Right cardiac atrium (tissue), 5 donors: Measurements from ENCODE around the gene TSPAN3. TPM values are rescaled to one million over a fixed set of nuclear protein-coding genes. Genes with fewer than 3 reads are reported as not detected.

ENCODE experiments used
- ATAC-seq, 2 donors: fragments of 200-7000 bp; cut with Tn5 transposase; one replicate each; pipeline versions ENCODE4 v1.8.0 to v1.9.1; 2020; ENCODE audit warnings: moderate library complexity in 2 of 2, mild to moderate bottlenecking in 1 of 2
- DNase-seq, 3 donors: peaks; one replicate each; pipeline ENCODE4 v3.0.0-alpha.2; 2020
- H3K27ac ChIP-seq: one replicate; pipeline ENCODE4 v1.5.1; 2013; ENCODE audit warnings: mild to moderate bottlenecking, low read length, control low read depth, moderate library complexity
- H3K27me3 ChIP-seq: one replicate; pipeline ENCODE4 v1.6.1; 2013; ENCODE audit not compliant: control insufficient read depth, insufficient read depth
- H3K4me1 ChIP-seq: one replicate; pipeline ENCODE4 v1.6.1; 2013; ENCODE audit warnings: low read length; ENCODE audit not compliant: control insufficient read depth, insufficient read depth
- H3K4me3 ChIP-seq: one replicate; pipeline ENCODE4 v1.5.1; 2013; ENCODE audit warnings: low read length, control low read depth
- H3K9me3 ChIP-seq: one replicate; pipeline ENCODE4 v1.6.1; 2013; ENCODE audit warnings: low read length; ENCODE audit not compliant: control insufficient read depth
- WGBS: extraction: QIAGEN DNeasy Blood & Tissue Kit; methylation state at CpG from one replicate; pipeline ENCODE4 v1.1.7; 2013; 5-methylcytosine and 5-hydroxymethylcytosine counted together
- intact Hi-C, 4 donors: fragments of 100-400 bp; cut with DNase I; formaldehyde crosslinking; loops; one replicate each; pipeline versions ENCODE4 v1.11.0 to v1.14.0; 2022 to 2023
- polyA plus RNA-seq: library from polyadenylated mRNA; stranded (reverse); fragments of 200-250 nt; gene quantifications from one replicate; pipeline ENCODE4 v1.2.3, GENCODE V29; 2013
- total RNA-seq, 4 donors: library from RNA; stranded (reverse); fragmentation: NEBNext Ultra II Directional; extraction: Animal tissue kit (Norgen Biotek cat#: 25700); gene quantifications; one replicate each; pipeline ENCODE4 v1.2.1, GENCODE V29; 2021
- donor health status: healthy with polysubstance abuse.
- donor health status: DM: no; HTN: yes; CAD: no.
- donor health status: DM: no; HTN: no; CAD: no.
- donor health status: DM: no; HTN: yes; CAD: no; lungs with severe emphysema.
- donor health status: DM: yes; HTN: yes; CAD: no.

The TSPAN3 gene
- total and polyA plus RNA-seq, 5 donors: 124 to 135 (median 128) TPM

GRCh38 chr15:77068633-77069032 lies 2.3 kb downstream of the TSPAN3 start:
- DNase-seq (no peak), ATAC-seq (no peak)
- H3K27me3 ChIP-seq: no peaks in the 10 kb centered on the region
- 94% methylated on average over 7 of the region's 7 CpGs for WGBS
- H3K4me3 ChIP-seq: no peak overlapping the region
- peaks cover 4% of the 10 kb centered on the region for H3K4me1 ChIP-seq
- no peaks in the 10 kb centered on the region for H3K9me3 ChIP-seq
- H3K27ac ChIP-seq: no peak overlapping the region
- intact Hi-C loops: no loop called here

GRCh38 chr15:77067691-77068367 lies 3.1 kb downstream of the TSPAN3 start:
- no peak overlapping the region for H3K27ac ChIP-seq
- ATAC-seq (no peak), DNase-seq (no peak)
- intact Hi-C loops: no loop called here
- no peaks in the 10 kb centered on the region for H3K9me3 ChIP-seq
- WGBS: 57% methylated on average over 3 of the region's 3 CpGs
- H3K4me1 ChIP-seq: peaks cover 4% of the 10 kb centered on the region
- H3K4me3 ChIP-seq: no peak overlapping the region
- no peaks in the 10 kb centered on the region for H3K27me3 ChIP-seq

GRCh38 chr15:77066971-77067690 lies 3.8 kb downstream of the TSPAN3 start:
- H3K4me1 ChIP-seq: peaks cover 4% of the 10 kb centered on the region
- 70% methylated on average over 3 of the region's 3 CpGs for WGBS
- DNase-seq (no peak), ATAC-seq (no peak)
- no peaks in the 10 kb centered on the region for H3K27me3 ChIP-seq
- no peak overlapping the region for H3K27ac ChIP-seq
- H3K9me3 ChIP-seq: no peaks in the 10 kb centered on the region
- intact Hi-C loops: no loop called here
- H3K4me3 ChIP-seq: no peak overlapping the region

- DNase-seq (no peak), ATAC-seq (no peak)
- no peaks in the 10 kb centered on the region for H3K9me3 ChIP-seq
- H3K4me1 ChIP-seq: peaks cover 10% of the 10 kb centered on the region
- H3K27ac ChIP-seq: no peak overlapping the region
- no peaks in the 10 kb centered on the region for H3K27me3 ChIP-seq
- intact Hi-C loops: no loop called here
- H3K4me3 ChIP-seq: no peak overlapping the region
- WGBS: 69% methylated on average over 6 of the region's 6 CpGs
Measured at GRCh38 chr15:77064539-77065308, 6.2 kb downstream of the TSPAN3 start.

- no peak for DNase-seq
- 87% methylated on average over 2 of the region's 2 CpGs for WGBS
- H3K4me3 ChIP-seq: no peak overlapping the region
- H3K4me1 ChIP-seq: peaks cover 6% of the 10 kb centered on the region
- H3K9me3 ChIP-seq: no peaks in the 10 kb centered on the region
- H3K27me3 ChIP-seq: no peaks in the 10 kb centered on the region
- H3K27ac ChIP-seq: no peak overlapping the region
- ATAC-seq: no peak
- intact Hi-C loops: no loop called here
Measured at GRCh38 chr15:77064063-77064462, 6.8 kb downstream of the TSPAN3 start.

GRCh38 chr15:77063249-77063648 lies 7.7 kb downstream of the TSPAN3 start:
- intact Hi-C loops: no loop called here
- Histone ChIP-seq H3K4me1 (peaks cover 6% of the 10 kb centered on the region), H3K27ac (no peak overlapping the region), H3K27me3 (no peaks in the 10 kb centered on the region), H3K9me3 (no peaks in the 10 kb centered on the region), H3K4me3 (no peak overlapping the region)
- no peak for ATAC-seq
- DNase-seq: no peak

GRCh38 chr15:77060546-77060945 lies 10.4 kb downstream of the TSPAN3 start:
- H3K4me1 ChIP-seq: peaks cover 11% of the 10 kb centered on the region

GRCh38 chr15:77059786-77060361 lies 11.0 kb downstream of the TSPAN3 start:
- Histone ChIP-seq H3K4me3 (no peak overlapping the region), H3K27me3 (no peaks in the 10 kb centered on the region), H3K9me3 (no peaks in the 10 kb centered on the region), H3K4me1 (peaks cover 11% of the 10 kb centered on the region), H3K27ac (no peak overlapping the region)
- ATAC-seq (no peak), DNase-seq (no peak)
- intact Hi-C loops: no loop called here
- 4% methylated on average over 2 of the region's 2 CpGs for WGBS

More at GRCh38 chr15:77060546-77060945, 10.4 kb downstream of the TSPAN3 start:
- Histone ChIP-seq H3K27me3 (no peaks in the 10 kb centered on the region), H3K4me3 (no peak overlapping the region), H3K9me3 (no peaks in the 10 kb centered on the region), H3K27ac (no peak overlapping the region)
- DNase-seq (peak in 2 of 3 donors; percentile 53 to 57), ATAC-seq (peak; percentile 82 to 86)
- intact Hi-C loops: no loop called here

- ATAC-seq (no peak), DNase-seq (no peak)
- Histone ChIP-seq H3K9me3 (no peaks in the 10 kb centered on the region), H3K4me3 (no peak overlapping the region), H3K27me3 (no peaks in the 10 kb centered on the region), H3K4me1 (peaks cover 13% of the 10 kb centered on the region), H3K27ac (no peak overlapping the region)
- intact Hi-C loops: no loop called here
- 93% methylated on average over 4 of the region's 4 CpGs for WGBS
Measured at GRCh38 chr15:77058468-77058867, 12.4 kb downstream of the TSPAN3 start.

GRCh38 chr15:77057685-77058084 lies 13.2 kb downstream of the TSPAN3 start:
- DNase-seq (no peak), ATAC-seq (no peak)
- H3K27ac ChIP-seq: no peak overlapping the region
- no peaks in the 10 kb centered on the region for H3K9me3 ChIP-seq
- intact Hi-C loops: no loop called here
- H3K4me1 ChIP-seq: peaks cover 13% of the 10 kb centered on the region
- no peak overlapping the region for H3K4me3 ChIP-seq
- WGBS: 92% methylated on average over 4 of the region's 4 CpGs
- no peaks in the 10 kb centered on the region for H3K27me3 ChIP-seq

- H3K27me3 ChIP-seq: no peaks in the 10 kb centered on the region
- 66% methylated on average over 1 of the region's 1 CpG for WGBS
- ATAC-seq (no peak), DNase-seq (no peak)
- no peak overlapping the region for H3K27ac ChIP-seq
- H3K9me3 ChIP-seq: no peaks in the 10 kb centered on the region
- intact Hi-C loops: no loop called here
- H3K4me3 ChIP-seq: no peak overlapping the region
- peaks cover 13% of the 10 kb centered on the region for H3K4me1 ChIP-seq
Measured at GRCh38 chr15:77057072-77057471, 13.8 kb downstream of the TSPAN3 start.
